ENCODE data around the gene SLC4A5. TPM values are rescaled to one million over a fixed set of nuclear protein-coding genes. Genes with fewer than 3 reads are reported as not detected.

The SLC4A5 gene
- total and polyA plus RNA-seq, 11 donors, result 0.36 to 4.1 (median 1.6) TPM

DNA sequence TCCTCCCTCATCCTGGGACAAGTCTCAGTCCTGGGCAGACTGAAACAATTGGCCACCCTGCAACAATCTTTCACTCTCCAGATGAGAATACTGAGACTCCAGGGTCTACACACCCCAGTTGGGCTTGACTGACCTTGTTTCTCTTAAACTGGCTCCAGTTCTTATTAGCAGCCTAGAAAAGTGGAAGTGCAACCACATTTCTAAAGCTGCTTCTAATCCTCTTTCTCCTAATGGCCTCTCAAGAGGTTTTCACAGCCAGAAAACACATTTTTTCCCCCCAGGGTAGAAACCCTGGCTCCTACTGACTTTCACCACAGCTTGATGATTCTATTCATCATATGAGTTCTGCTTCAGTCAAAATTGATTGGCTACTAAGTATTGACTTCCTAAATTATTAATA, 45.8 kb downstream of the SLC4A5 start:
- no peak for ATAC-seq
- no peak for DNase-seq
- H3K36me3 ChIP-seq, result peaks cover 0 to 6% (median 0%) of the 10 kb centered on the region in 9 donors
- peaks cover 0 to 7% (median 0%) of the 10 kb centered on the region in 12 donors for H3K4me1 ChIP-seq
- no peak for TF ChIP-seq POLR2A (IDR thresholded peaks at IDR 0.05)
- TF ChIP-seq, protein P1, sequence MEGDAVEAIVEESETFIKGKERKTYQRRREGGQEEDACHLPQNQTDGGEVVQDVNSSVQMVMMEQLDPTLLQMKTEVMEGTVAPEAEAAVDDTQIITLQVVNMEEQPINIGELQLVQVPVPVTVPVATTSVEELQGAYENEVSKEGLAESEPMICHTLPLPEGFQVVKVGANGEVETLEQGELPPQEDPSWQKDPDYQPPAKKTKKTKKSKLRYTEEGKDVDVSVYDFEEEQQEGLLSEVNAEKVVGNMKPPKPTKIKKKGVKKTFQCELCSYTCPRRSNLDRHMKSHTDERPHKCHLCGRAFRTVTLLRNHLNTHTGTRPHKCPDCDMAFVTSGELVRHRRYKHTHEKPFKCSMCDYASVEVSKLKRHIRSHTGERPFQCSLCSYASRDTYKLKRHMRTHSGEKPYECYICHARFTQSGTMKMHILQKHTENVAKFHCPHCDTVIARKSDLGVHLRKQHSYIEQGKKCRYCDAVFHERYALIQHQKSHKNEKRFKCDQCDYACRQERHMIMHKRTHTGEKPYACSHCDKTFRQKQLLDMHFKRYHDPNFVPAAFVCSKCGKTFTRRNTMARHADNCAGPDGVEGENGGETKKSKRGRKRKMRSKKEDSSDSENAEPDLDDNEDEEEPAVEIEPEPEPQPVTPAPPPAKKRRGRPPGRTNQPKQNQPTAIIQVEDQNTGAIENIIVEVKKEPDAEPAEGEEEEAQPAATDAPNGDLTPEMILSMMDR (IDR thresholded peaks at IDR 0.05), result no peak
- no peak overlapping the region for H3K27ac ChIP-seq
- intact Hi-C loops (cut with DNase I), result no loop called here
- no peak overlapping the region for H3K4me3 ChIP-seq
- peaks cover 0 to 10% (median 0%) of the 10 kb centered on the region in 12 donors for H3K9me3 ChIP-seq
- no peaks in the 10 kb centered on the region for H3K27me3 ChIP-seq

DNA sequence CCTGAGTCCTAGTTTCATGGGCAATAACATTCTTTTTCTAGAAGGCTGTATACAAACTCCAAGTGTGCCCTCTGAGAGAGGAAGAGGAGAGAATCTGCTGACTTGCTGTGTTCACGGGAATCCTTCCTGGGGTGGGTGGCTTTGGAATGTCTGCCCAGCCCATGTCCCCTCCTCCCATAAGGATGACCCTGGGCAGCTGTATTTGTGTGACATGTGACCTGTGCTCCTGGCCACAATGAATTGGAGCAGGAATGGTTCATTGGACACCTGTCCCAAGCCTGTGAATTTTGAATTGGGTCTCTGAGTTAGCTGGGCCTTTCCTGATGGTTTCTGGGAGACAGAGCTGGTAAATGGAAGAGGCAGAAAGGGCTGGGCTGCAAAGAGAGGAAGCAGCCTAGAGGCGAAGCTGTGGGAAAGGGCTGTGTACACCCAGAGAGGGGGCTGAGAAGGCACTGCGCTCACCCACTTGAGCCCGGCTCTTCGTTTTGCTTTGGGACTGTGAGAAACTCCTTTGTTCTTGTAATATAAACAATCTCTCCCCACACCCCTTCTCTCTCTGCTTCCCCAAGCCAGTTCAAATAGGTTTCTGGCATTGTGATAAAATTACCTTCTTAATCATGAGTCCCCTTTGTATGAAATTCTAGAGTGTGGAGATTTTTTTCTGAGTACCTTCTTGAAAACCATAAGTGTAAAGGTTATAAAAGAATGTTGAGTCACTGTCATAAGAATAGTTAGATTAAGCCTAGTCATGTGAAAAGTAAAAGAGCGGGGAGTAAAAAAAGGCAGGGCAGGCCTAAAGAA, 49.8 kb downstream of the SLC4A5 start:
- Histone ChIP-seq H3K4me3 (no peak overlapping the region), H3K9me3 (peaks cover 0 to 7% (median 0%) of the 10 kb centered on the region in 12 donors), H3K27me3 (no peaks in the 10 kb centered on the region), H3K27ac (peak overlapping the region in 4 of 12 donors; percentile 4 to 53 (median 23)), H3K4me1 (peaks cover 0 to 13% (median 0%) of the 10 kb centered on the region in 12 donors), H3K36me3 (no peaks in the 10 kb centered on the region)
- ATAC-seq, result no peak
- TF ChIP-seq, protein P1 (IDR thresholded peaks at IDR 0.05), result no peak
- no peak for TF ChIP-seq POLR2A (IDR thresholded peaks at IDR 0.05)
- 71 to 79% (median 76%) methylated on average over 5 to 6 of the region's 6 CpGs for WGBS, 4 donors
- intact Hi-C loops (cut with DNase I), result no loop called here
- DNase-seq, result no peak

DNA sequence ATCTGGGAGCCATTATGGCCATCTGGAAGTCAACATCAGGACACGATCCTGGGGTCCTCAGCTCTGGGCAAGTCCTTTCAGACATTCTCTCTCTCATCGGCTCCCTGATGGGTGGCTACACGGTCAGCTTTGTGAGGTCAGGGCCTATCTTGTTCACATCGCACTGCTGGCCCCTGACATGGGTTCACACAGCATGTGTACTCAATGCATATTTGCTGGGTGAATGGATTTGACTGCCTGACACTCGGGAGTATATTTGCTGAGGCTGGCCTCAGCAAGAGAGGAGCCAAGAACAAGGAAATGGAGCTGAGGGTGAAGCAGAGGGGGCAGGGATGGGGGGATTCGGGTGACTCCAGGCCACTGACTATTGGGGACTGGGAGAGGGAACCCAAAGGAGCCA, 50.5 kb downstream of the SLC4A5 start:
- H3K27ac ChIP-seq, result no peak overlapping the region
- peaks cover 0 to 13% (median 0%) of the 10 kb centered on the region in 12 donors for H3K4me1 ChIP-seq
- peaks cover 0 to under 1% (median 0%) of the 10 kb centered on the region in 12 donors for H3K9me3 ChIP-seq
- no peaks in the 10 kb centered on the region for H3K27me3 ChIP-seq
- TF ChIP-seq, protein P1 (IDR thresholded peaks at IDR 0.05), result no peak
- TF ChIP-seq POLR2A (IDR thresholded peaks at IDR 0.05), result no peak
- ATAC-seq (no peak), DNase-seq (no peak)
- no peaks in the 10 kb centered on the region for H3K36me3 ChIP-seq
- WGBS, 4 donors, result 77 to 94% (median 90%) methylated on average over 3 to 6 of the region's 6 CpGs
- no peak overlapping the region for H3K4me3 ChIP-seq
- intact Hi-C loops (cut with DNase I), result no loop called here

- Histone ChIP-seq H3K27me3 (no peaks in the 10 kb centered on the region), H3K9me3 (no peaks in the 10 kb centered on the region), H3K27ac (no peak overlapping the region), H3K4me1 (peaks cover 0 to 13% (median 0%) of the 10 kb centered on the region in 12 donors), H3K4me3 (no peak overlapping the region), H3K36me3 (no peaks in the 10 kb centered on the region)
- peak in 2 of 4 donors; percentile 25 to 38 for ATAC-seq
- no peak for DNase-seq
- WGBS, 4 donors, result 79 to 88% (median 82%) methylated on average over 6 of the region's 6 CpGs
- no peak for TF ChIP-seq POLR2A (IDR thresholded peaks at IDR 0.05)
- TF ChIP-seq, protein P1 (IDR thresholded peaks at IDR 0.05), result no peak
- intact Hi-C loops (cut with DNase I), result no loop called here
These were observed 51.2 kb downstream of the SLC4A5 start for GRCh38 chr2:74291886-74292621.

Data from heart left ventricle (tissue), 16 donors.